NCI-H146 (cell line): ENCODE results near the gene CATSPERB.
"Not testable (repeated sequence)": the region's sequence is repeated elsewhere in the genome, so short reads cannot be mapped to it uniquely, and the experiment has no call there.

ENCODE experiments used
- DNase-seq: peaks from one replicate; lab custom pipeline; 2025; lab: John Stamatoyannopoulos, UW

Gene CATSPERB

GRCh38 chr14:91732439-91732838 is 553 bp upstream of the CATSPERB start:
- no peak for DNase-seq

DNA sequence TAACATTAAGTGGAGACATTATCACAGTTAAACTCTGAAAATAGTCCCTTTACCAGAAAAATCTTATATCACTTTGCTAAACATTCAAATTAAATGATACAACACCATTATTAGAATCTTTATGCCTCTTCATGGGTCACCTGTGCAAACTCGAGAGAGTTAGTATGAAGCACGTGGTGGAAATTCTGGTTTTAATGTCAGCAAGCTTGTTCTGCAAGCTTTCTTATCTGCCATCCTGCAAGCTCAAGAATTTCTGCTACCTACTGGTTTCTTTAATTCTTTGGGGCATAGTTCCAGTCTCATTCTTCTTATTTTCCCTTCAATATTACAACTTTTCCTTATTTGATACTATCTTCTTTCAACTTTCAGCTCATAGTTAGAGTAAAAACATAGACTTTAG is 868 bp downstream of the CATSPERB start:
- DNase-seq: no peak

DNA sequence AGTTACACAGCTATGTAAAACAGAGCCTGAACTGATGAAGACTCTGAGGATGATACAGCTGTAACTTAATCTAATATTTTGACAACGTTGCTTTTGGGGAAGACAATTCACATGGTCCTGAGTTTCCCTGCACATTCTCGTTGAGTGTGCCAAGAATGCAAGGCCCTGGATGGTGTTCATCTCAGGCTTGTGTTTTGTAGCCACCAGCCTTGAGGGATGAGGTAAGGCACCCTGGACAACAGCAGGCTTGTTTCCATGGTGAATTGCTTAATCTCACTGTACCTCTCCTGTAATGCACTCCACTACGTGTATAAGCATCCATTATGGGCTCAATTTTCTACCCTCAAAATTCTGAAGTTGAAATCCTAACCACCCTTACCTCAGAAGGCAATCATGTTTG is 2.1 kb downstream of the CATSPERB start:
- no peak for DNase-seq

- DNase-seq: no peak
Observed at GRCh38 chr14:91728616-91729183, 3.2 kb downstream of the CATSPERB start.

DNA sequence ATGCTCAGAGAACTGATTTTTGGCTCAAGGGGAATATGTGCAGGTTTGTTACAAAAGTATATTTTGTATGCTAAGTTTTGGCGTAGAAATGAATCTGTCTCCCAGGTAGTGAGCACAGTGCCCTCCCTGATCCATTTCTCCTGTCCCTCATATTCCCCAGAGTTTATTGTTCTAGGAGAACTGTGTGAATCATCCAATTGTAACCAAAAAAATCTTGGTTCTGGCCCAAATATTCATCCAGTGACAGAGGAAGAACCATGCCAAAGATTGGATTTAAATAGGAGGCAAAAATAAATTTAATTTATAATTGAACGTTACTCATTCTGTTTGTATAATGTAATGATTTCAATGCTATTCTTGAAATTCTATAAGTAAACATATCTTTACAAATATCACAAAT is 4.8 kb downstream of the CATSPERB start:
- no peak for DNase-seq

DNA sequence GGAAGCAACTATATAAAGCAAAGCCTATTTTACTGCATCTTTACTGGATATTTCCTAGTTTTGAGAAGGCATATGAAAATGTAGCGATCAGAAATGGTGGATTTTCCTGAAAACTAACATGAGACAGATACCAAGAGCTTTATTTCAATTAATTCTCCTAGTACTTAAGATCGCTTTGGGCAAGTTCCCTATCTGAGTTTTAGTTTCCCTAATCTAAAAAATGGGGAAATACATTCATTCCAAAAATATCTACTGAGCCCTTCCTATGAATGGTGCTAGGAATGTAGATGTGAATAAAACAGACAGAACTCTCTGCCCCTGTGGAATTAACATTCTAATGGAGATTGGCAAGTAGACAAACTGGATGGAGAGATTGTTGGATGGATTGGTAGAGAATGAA is 8.4 kb downstream of the CATSPERB start:
- DNase-seq: no peak

DNA sequence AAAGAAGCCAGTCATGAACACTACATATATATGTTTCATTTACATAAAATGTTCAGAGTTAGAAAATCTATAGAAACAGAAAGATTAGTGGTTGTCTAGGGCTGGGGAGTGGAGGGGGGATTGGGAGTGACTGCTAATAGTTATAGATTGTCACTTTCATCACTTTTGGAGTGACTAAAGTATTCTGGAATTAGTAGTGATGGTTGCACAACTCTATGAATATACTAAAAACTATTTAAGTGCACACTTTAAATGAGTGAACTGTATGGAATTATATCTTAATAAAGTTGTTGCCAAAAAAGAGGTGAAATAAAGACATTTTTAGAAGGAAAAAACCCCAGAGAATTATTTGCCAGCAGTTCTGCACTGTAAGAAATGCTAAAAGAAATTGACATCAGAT is 9.5 kb downstream of the CATSPERB start:
- no peak for DNase-seq

DNA sequence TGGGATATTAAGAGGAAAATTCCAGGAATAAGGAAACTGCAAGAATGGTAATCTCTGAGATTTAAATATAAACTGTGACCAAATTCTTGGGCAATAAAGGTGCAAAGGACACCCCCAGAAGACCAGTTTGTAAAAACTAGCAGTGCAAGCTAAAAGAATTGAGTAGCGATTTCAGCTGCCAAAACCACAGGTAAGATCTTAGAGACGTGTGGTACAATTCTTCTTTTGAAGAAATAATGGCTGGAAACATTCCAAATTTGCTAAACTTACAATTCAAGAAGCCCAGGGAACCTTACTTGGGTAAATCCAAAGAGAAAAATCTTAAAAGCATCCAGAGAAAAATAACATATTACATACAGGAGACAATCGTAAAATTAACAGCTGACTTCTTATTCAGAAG is 12.0 kb downstream of the CATSPERB start:
- DNase-seq: no peak

GRCh38 chr14:91716999-91717398 is 14.9 kb downstream of the CATSPERB start:
- DNase-seq: no peak

GRCh38 chr14:91714805-91715204 is 17.1 kb downstream of the CATSPERB start:
- no peak for DNase-seq

- DNase-seq: no peak
Observed at GRCh38 chr14:91708795-91709194, 23.1 kb downstream of the CATSPERB start.

- DNase-seq: no peak
Observed at GRCh38 chr14:91706996-91707395, 24.9 kb downstream of the CATSPERB start.

DNA sequence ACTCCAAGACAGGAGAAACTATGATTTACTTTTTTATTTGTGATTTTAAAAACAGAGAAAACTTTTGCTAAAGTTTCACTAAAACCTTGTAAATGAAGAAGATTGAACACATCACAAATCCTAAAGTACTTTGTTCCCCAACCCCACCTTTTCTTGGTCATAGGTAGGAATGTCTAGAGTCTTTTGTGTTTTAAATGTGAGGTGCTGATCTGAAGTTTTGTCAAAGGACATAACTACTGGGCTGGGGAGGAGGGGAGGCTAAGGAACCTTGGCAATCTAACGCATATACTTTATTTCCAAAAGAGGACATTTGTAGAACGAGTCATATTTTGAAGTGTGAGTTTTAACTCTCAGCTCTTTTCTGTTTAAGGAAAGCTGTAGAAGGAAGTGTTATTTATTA is 37.2 kb downstream of the CATSPERB start:
- DNase-seq: no peak

DNA sequence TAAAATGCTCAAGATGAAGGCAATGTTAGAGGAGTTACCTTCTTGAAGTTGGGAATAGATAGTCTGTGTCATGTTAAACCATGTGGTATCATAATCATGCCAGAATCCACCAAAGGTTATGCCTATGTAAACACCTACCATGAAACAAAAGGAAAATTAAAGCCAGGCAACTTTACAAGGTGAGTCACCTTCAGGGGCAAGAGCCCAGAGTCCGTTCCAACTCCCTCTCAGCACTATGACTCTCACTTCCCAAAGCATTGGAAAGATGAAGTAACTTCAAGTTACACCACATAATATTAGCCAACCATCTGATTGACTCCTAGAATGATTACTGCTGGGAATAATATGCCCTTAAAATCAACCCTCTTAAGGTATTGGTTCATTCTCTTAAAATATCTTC is 38.5 kb downstream of the CATSPERB start:
- DNase-seq: no peak

DNA sequence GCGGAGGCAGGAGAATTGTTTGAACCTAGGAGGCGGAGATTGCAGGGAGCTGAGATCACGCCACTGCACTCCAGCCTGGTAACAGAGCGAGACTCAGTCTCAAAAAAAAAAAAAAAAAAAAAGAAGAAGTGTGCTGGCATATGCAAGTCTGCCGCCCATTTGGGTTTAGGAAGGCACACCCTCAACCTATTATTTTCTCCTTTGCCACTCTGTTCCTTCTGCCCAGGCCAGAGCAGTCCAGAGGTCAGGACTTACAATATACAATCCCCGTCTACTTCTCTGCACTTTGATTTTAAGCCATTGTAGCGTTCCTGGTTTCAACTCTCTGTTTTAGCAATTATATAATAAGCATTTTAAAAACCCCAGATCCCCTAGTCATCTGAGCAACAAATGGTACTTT is 39.8 kb downstream of the CATSPERB start:
- no peak for DNase-seq

DNA sequence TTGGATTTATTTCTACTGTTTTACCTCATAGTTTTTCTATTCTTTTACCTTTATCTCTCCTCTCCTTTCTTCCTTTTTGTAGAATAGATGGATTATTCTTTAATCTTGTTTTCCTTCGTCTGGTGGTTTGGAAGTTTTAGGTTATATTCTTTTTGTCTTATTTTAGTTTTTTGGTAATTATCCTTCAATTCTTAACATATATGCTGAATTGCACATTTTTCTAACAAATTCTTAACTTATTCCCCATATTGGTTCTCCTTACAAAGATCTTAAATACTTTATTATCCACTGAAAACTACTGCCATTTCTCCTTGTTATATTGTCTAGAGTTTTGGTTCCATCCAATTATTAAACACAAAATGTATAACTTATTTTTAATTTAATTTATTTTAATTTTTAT is 42.3 kb downstream of the CATSPERB start:
- DNase-seq: no peak

DNA sequence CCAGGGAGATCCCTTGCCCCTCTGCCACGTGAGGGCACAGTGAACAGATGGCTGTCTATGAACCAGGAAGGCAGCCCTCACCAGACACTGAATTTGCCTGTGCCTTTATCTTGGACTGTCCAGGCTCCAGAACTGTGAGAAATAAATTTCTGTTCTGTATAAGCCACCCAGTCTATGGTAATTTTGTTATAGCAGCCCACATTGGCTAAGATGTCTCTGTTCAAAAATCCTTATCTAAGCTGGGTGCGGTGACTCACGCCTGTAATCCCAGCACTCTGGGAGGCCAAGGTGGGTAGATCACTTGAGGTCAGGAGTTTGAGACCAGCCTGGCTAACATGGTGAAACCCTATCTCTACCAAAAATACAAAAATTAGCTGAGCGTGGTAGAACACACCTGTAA is 44.5 kb downstream of the CATSPERB start:
- DNase-seq: not testable (repeated sequence)

GRCh38 chr14:91685600-91685999 is 46.3 kb downstream of the CATSPERB start:
- DNase-seq: no peak

- no peak for DNase-seq
Observed at GRCh38 chr14:91681893-91682563, 49.9 kb downstream of the CATSPERB start.

- no peak for DNase-seq
Observed at GRCh38 chr14:91681118-91681517, 50.8 kb downstream of the CATSPERB start.

- DNase-seq: no peak
Observed at GRCh38 chr14:91679273-91679672, 52.6 kb downstream of the CATSPERB start.

DNA sequence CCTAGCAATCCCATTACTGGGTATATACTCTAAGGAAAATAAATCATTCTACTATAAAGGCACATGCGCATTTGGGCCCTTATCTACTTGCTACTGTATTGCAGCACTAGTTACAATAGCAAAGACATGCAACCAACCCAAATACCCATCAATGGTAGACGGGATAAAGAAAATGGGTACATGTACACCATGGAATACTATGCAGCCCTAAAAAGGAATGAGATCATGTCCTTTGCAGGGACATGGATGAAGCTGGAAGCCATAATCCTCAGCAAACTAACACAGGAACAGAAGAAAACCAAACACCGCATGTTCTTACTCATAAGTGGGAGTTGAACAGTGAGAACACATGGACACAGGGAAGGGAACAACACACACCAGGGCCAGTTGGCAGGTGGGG is 54.2 kb downstream of the CATSPERB start:
- DNase-seq: not testable (repeated sequence)

DNA sequence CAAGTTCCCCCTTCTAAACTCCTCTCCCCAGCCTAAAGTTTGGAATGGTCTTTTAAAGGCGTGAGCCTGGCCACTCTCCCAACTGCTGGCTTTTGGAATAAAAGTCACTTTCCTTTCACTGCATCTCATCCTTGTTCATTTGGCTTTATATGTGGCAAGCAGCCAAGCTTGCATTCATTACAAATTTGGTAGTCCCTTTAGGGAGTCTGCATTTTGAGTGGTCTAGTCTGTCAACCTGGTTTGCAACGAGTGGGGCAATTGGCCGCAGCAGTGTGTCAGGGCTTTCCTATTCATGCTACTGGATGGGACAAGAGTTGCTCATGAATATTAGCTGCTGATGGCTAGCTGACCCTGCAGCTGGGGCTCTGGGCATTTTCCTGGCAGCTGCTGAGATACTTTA is 57.0 kb downstream of the CATSPERB start:
- DNase-seq: no peak

- no peak for DNase-seq
Observed at GRCh38 chr14:91669867-91670266, 62.0 kb downstream of the CATSPERB start.
